LNCAP (cell line): Measurements from ENCODE around the gene TNIK.

Experiments used
- CTCF ChIP-seq: fragments of 450-650 bp; IDR thresholded peaks from 2 replicates; pipeline ENCODE4 v1.5.1; 2017; ENCODE audit warnings: mild to moderate bottlenecking

TNIK gene

GRCh38 chr3:171487382-171487781, 27.2 kb upstream of the TNIK start:
- no peak for TF ChIP-seq CTCF

- TF ChIP-seq CTCF, result no peak
Observed at GRCh38 chr3:171485338-171485737, 25.1 kb upstream of the TNIK start.

- no peak for TF ChIP-seq CTCF
Observed at GRCh38 chr3:171481011-171481410, 20.8 kb upstream of the TNIK start.

- TF ChIP-seq CTCF, result no peak
Observed at GRCh38 chr3:171480526-171480925, 20.3 kb upstream of the TNIK start.

- no peak for TF ChIP-seq CTCF
Observed at GRCh38 chr3:171476532-171477102, 16.4 kb upstream of the TNIK start.

- no peak for TF ChIP-seq CTCF
Observed at GRCh38 chr3:171472552-171472951, 12.3 kb upstream of the TNIK start.

GRCh38 chr3:171470714-171471227, 10.6 kb upstream of the TNIK start:
- no peak for TF ChIP-seq CTCF

- no peak for TF ChIP-seq CTCF
Observed at GRCh38 chr3:171469376-171469775, 9.2 kb upstream of the TNIK start.
